Measurements from ENCODE around the gene GOLGA3.

GRCh38 chr12:132734206-132734605 lies 94.5 kb downstream of the GOLGA3 start:
- TF ChIP-seq CTCF (IDR thresholded peaks at IDR 0.05) (no peak), POLR2A (IDR thresholded peaks at IDR 0.05) (no peak)
